ENCODE data around the gene PMEPA1.

DNA sequence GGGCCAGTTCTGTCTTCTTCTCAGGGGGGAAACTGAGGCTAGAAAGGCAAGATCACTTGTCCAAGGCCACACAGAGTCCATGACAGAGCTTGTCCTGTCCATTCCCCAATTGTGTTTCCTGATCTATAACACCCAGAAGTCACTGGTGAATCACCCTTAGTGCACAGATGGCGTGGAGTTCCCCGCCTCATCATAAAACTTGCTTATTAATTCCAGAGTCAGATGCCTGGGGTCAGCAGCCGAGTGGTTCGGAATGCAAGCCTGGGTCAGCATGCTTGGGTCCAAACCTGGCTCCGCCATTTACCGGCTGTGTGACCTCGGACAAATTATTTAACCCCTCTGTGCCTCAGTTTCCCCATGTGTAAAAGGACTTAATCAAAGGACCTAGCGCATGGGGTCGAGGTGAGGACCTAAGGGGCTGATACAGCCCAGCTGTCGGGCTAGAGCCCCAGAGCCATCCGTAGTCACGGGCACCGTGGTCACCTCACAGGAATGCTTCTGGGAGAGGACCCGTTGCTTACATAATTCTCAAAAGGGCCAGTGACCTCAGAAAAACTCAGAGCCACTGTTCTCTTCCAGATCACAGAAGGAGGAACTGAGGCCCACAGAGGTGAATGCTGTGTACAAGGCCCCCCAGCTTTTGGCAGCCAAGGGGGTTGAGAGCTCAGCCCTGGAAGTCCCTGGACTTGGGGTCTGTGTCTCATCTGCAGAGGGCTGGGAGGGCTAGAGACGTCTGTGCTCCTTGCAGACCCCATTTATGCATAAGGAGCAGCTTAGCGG, 88.2 kb downstream of the PMEPA1 start:
- TF ChIP-seq POLR2A (IDR thresholded peaks at IDR 0.05), result no peak
- TF ChIP-seq, protein P1, sequence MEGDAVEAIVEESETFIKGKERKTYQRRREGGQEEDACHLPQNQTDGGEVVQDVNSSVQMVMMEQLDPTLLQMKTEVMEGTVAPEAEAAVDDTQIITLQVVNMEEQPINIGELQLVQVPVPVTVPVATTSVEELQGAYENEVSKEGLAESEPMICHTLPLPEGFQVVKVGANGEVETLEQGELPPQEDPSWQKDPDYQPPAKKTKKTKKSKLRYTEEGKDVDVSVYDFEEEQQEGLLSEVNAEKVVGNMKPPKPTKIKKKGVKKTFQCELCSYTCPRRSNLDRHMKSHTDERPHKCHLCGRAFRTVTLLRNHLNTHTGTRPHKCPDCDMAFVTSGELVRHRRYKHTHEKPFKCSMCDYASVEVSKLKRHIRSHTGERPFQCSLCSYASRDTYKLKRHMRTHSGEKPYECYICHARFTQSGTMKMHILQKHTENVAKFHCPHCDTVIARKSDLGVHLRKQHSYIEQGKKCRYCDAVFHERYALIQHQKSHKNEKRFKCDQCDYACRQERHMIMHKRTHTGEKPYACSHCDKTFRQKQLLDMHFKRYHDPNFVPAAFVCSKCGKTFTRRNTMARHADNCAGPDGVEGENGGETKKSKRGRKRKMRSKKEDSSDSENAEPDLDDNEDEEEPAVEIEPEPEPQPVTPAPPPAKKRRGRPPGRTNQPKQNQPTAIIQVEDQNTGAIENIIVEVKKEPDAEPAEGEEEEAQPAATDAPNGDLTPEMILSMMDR (IDR thresholded peaks at IDR 0.05), result no peak
